ENCODE measurements around the gene TRPM3. TPM values are rescaled to one million over a fixed set of nuclear protein-coding genes. Genes with fewer than 3 reads are reported as not detected.
A peak's percentile ranks its signal among the peaks of the same experiment; 100 is the strongest.

Gene TRPM3
- total RNA-seq, 4 donors from 2014 or later, result 5.2 to 8.1 (median 7.3) TPM

DNA sequence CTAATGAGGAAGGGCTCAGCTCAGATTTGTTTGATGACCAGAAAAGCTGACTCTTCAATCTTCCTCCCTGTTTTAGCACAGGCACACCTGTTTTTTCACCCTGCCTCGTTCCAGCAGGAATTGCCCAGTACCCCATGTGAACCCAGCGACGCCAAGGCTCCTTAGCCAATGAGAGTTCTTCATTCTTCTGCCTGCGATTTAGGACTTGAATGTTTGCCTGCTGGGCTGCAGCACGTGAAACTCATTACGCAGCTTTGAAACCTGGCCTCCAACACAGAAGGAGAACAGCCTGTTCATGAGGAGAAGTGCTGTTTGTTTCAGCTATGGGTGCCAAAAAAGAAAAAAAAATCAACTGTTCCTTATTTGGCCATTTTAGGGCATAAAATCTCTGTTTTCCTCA lies 315.5 kb downstream of the TRPM3 start:
- H3K4me3 ChIP-seq, result no peak overlapping the region
- no peaks in the 10 kb centered on the region for H3K36me3 ChIP-seq
- no peaks in the 10 kb centered on the region for H3K9me3 ChIP-seq
- H3K27me3 ChIP-seq, result no peaks in the 10 kb centered on the region
- peaks cover 0 to 22% (median 4%) of the 10 kb centered on the region in 4 donors for H3K4me1 ChIP-seq
- DNase-seq (ENCODE audit: low spot score in 2 of 2), result peak in 1 of 2 donors; percentile 58
- H3K27ac ChIP-seq, result peak overlapping the region in 1 of 4 donors; percentile 58
- TF ChIP-seq EP300 (IDR thresholded peaks at IDR 0.05) (peak in 1 of 2 donors; percentile 67), POLR2A (IDR thresholded peaks at IDR 0.05) (no peak)
- TF ChIP-seq, protein P1, sequence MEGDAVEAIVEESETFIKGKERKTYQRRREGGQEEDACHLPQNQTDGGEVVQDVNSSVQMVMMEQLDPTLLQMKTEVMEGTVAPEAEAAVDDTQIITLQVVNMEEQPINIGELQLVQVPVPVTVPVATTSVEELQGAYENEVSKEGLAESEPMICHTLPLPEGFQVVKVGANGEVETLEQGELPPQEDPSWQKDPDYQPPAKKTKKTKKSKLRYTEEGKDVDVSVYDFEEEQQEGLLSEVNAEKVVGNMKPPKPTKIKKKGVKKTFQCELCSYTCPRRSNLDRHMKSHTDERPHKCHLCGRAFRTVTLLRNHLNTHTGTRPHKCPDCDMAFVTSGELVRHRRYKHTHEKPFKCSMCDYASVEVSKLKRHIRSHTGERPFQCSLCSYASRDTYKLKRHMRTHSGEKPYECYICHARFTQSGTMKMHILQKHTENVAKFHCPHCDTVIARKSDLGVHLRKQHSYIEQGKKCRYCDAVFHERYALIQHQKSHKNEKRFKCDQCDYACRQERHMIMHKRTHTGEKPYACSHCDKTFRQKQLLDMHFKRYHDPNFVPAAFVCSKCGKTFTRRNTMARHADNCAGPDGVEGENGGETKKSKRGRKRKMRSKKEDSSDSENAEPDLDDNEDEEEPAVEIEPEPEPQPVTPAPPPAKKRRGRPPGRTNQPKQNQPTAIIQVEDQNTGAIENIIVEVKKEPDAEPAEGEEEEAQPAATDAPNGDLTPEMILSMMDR (IDR thresholded peaks at IDR 0.05), result no peak
- 53 to 54% methylated on average over 6 of the region's 6 CpGs for WGBS, 2 donors

DNA sequence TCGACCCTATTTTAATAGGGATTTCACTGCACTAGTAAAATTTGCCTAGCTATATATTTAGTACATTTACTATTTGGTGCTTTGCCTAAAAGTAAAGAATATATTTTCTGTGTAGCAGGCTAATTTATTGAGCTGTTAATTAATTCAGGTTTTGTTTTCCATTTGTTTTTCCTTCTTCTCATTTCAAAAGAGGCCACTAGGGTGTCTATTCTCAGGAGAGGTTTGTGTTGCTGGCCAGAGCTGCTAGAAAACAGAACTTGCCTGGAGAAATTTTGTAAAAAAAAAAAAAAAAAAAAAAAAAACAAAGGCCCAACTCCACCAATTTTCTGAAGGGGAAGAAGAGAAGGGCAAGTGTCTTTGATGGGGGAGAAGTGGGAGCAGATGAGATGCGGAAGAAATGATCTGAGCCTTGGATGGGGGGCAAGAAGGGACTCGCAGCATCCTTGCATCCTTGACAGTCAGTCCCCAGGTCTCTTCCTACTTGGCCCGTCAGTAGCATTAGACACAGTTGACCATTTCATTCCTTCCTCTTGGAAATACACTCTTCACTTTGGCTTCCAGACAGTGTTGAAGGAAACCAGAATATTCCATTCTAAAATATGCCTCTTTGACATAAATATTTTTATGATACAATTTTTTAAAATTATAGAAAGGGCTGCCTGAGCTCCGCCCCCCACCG lies 318.5 kb downstream of the TRPM3 start:
- DNase-seq (ENCODE audit: low spot score in 2 of 2), result no peak
- no peaks in the 10 kb centered on the region for H3K9me3 ChIP-seq
- no peaks in the 10 kb centered on the region for H3K36me3 ChIP-seq
- TF ChIP-seq EP300 (IDR thresholded peaks at IDR 0.05), result no peak
- no peak for TF ChIP-seq POLR2A (IDR thresholded peaks at IDR 0.05)
- TF ChIP-seq, protein P1 (IDR thresholded peaks at IDR 0.05), result no peak
- WGBS, 2 donors, result 84 to 89% methylated on average over 6 of the region's 6 CpGs
- H3K27me3 ChIP-seq, result no peaks in the 10 kb centered on the region
- peak overlapping the region in 2 of 4 donors; percentile 58 to 61 for H3K27ac ChIP-seq
- no peak overlapping the region for H3K4me3 ChIP-seq
- H3K4me1 ChIP-seq, result peaks cover 0 to 22% (median 4%) of the 10 kb centered on the region in 4 donors

DNA sequence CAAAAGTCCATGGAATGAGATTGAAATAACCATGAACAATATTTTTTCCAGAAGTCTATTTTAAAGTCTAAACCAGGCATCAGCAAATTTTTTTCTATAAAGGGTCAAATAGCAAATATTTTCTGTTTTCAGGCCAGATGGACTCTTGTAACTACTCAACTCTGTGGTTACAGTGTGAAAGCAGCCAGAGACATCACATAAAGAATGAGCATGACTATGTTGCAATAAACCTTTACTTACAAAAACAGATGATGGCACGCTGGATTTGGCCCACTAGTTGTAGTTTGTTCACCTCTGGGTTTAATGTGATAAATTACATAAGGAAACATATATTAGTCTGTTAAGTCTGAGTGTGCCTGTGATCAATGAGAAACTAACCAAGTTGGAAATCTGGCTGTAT lies 319.2 kb downstream of the TRPM3 start:
- no peak for TF ChIP-seq POLR2A (IDR thresholded peaks at IDR 0.05)
- TF ChIP-seq, protein P1 (IDR thresholded peaks at IDR 0.05), result no peak
- TF ChIP-seq EP300 (IDR thresholded peaks at IDR 0.05), result no peak
- peak overlapping the region in 2 of 4 donors; percentile 58 to 61 for H3K27ac ChIP-seq
- 0 to 15% methylated on average over 1 of the region's 1 CpG for WGBS, 2 donors

DNA sequence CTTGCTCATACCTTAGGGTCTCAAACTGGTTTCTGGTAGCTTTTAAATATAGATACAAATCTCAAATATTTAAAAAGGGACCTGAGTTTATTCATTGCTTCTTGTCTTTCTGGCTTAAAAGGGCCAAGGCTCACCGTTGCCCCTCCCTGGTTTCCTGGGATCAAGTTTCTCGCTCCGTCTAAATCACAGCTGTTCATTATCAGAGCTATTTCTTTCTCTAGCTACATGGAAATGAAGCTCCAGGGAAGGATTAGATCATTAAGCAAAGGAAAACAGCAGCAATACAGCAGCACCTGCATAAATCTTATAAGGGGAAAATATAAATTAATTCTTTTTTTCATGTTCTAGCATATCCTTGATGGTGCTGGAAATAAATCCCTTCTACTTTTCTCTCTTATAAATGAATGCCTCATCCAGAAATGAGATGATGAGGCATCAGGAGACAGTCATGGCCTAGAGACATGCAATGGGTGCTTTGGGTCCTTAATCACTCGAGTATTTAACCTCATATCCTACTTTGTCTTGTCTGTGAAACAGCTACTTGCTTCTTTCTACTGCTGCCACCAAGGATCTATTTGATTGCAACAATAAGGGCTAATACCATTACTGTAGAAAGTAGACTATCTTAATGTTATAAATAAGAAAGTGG lies 320.1 kb downstream of the TRPM3 start:
- TF ChIP-seq, protein P1 (IDR thresholded peaks at IDR 0.05), result no peak
- TF ChIP-seq POLR2A (IDR thresholded peaks at IDR 0.05) (no peak), EP300 (IDR thresholded peaks at IDR 0.05) (no peak)
- H3K4me1 ChIP-seq, result peaks cover 0 to 22% (median 4%) of the 10 kb centered on the region in 4 donors
- H3K4me3 ChIP-seq, result no peak overlapping the region
- 52 to 54% methylated on average over 4 of the region's 4 CpGs for WGBS, 2 donors
- no peak for DNase-seq (ENCODE audit: low spot score in 2 of 2)
- H3K36me3 ChIP-seq, result no peaks in the 10 kb centered on the region
- H3K27ac ChIP-seq, result peak overlapping the region in 1 of 4 donors; percentile 23
- H3K9me3 ChIP-seq, result no peaks in the 10 kb centered on the region
- no peaks in the 10 kb centered on the region for H3K27me3 ChIP-seq

More for the DNA sequence above, 319.2 kb downstream of the TRPM3 start:
- no peaks in the 10 kb centered on the region for H3K9me3 ChIP-seq
- H3K4me1 ChIP-seq, result peaks cover 0 to 22% (median 4%) of the 10 kb centered on the region in 4 donors
- no peak overlapping the region for H3K4me3 ChIP-seq
- H3K36me3 ChIP-seq, result no peaks in the 10 kb centered on the region
- no peaks in the 10 kb centered on the region for H3K27me3 ChIP-seq
- DNase-seq (ENCODE audit: low spot score in 2 of 2), result no peak

DNA sequence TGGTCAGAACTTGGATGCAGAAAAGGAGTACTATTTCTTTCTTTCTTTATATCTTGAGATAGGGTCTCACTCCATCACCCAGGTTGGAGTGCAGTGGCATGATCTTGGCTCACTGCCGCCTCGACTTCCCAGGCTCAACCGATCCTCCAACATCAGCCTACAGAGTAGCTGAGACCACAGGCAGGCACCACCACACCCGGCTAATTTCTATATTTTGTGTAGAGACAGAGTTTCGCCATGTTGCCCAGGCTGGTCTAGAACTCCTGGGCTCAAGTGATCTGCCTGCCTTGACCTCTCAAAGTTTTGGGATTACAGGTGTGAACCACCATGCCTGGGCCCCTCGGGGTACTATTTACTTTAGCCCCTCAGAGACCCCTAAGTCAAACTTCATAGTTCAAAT lies 323.4 kb downstream of the TRPM3 start:
- no peaks in the 10 kb centered on the region for H3K27me3 ChIP-seq
- 87 to 95% methylated on average over 6 of the region's 6 CpGs for WGBS, 2 donors
- no peak for TF ChIP-seq EP300 (IDR thresholded peaks at IDR 0.05)
- TF ChIP-seq, protein P1 (IDR thresholded peaks at IDR 0.05), result no peak
- TF ChIP-seq POLR2A (IDR thresholded peaks at IDR 0.05), result no peak
- H3K27ac ChIP-seq, result no peak overlapping the region
- H3K36me3 ChIP-seq, result no peaks in the 10 kb centered on the region
- H3K9me3 ChIP-seq, result no peaks in the 10 kb centered on the region
- peaks cover 0 to 15% (median 4%) of the 10 kb centered on the region in 4 donors for H3K4me1 ChIP-seq
- H3K4me3 ChIP-seq, result no peak overlapping the region
- DNase-seq (ENCODE audit: low spot score in 2 of 2), result no peak
